Measurements from ENCODE around the gene EPYC.

GRCh38 chr12:90943255-90943654 lies 61.5 kb downstream of the EPYC start:
- TF ChIP-seq EZH2phosphoT487 (IDR thresholded peaks at IDR 0.05; ENCODE audit: insufficient read depth, low read depth) (no peak), EZH2 (IDR thresholded peaks at IDR 0.05; ENCODE audit: insufficient read depth, poor library complexity, severe bottlenecking) (no peak)

All from GM23248 (cell line).